Natural killer cell (primary cell): ENCODE results near the gene NTM. TPM values are rescaled to one million over a fixed set of nuclear protein-coding genes. Genes with fewer than 3 reads are reported as not detected.

ENCODE experiments used
- ATAC-seq, 3 donors: fragments of 150-1000 bp in 2 of 3; fragments of 200-7000 bp in 1 of 3; cut with Tn5 transposase; 1 replicate in 1 of 3; 2 replicates in 2 of 3; pipeline ENCODE4 v1.10.0; 2021; ENCODE audit warnings: mild to moderate bottlenecking in 2 of 3, moderate library complexity in 2 of 3
- DNase-seq, 2 donors: peaks; one replicate each; pipeline versions ENCODE4 v3.0.0 to v3.0.0-alpha.2; 2013 to 2021; ENCODE audit warnings: mixed read lengths in 1 of 2
- H3K27ac ChIP-seq: one replicate; pipeline ENCODE4 v1.5.1; 2013; ENCODE audit warnings: mild to moderate bottlenecking, low read length
- H3K27me3 ChIP-seq: one replicate; pipeline ENCODE4 v1.6.1; 2013; ENCODE audit warnings: low read length; ENCODE audit not compliant: control insufficient read depth, insufficient read depth
- H3K36me3 ChIP-seq: one replicate; pipeline ENCODE4 v1.6.1; 2013; ENCODE audit warnings: low read length; ENCODE audit not compliant: control insufficient read depth, insufficient read depth
- H3K4me1 ChIP-seq: one replicate; pipeline ENCODE4 v1.6.1; 2013; ENCODE audit warnings: low read length; ENCODE audit not compliant: control insufficient read depth, insufficient read depth
- H3K4me3 ChIP-seq: one replicate; pipeline ENCODE4 v1.5.1; 2013; ENCODE audit warnings: low read length
- H3K9me3 ChIP-seq: one replicate; pipeline ENCODE4 v1.6.1; 2013; ENCODE audit warnings: low read length; ENCODE audit not compliant: control insufficient read depth, insufficient read depth
- H3K27ac Mint-ChIP-seq, 2 donors: one replicate each; pipeline ENCODE4 v1.8.0; 2022; ENCODE audit warnings: mild to moderate bottlenecking in 2 of 2, mixed read lengths in 2 of 2, moderate library complexity in 1 of 2
- H3K27me3 Mint-ChIP-seq, 2 donors: one replicate each; pipeline ENCODE4 v1.8.0; 2022; ENCODE audit warnings: low read depth in 2 of 2, mixed read lengths in 2 of 2
- H3K36me3 Mint-ChIP-seq: one replicate; pipeline ENCODE4 v1.8.0; 2022; ENCODE audit warnings: mixed read lengths
- H3K4me1 Mint-ChIP-seq, 2 donors: one replicate each; pipeline ENCODE4 v1.8.0; 2022; ENCODE audit warnings: mixed read lengths in 2 of 2
- H3K4me3 Mint-ChIP-seq: one replicate; pipeline ENCODE4 v1.8.0; 2022; ENCODE audit warnings: mild to moderate bottlenecking, moderate library complexity, mixed read lengths
- H3K9me3 Mint-ChIP-seq, 2 donors: one replicate each; pipeline ENCODE4 v1.8.0; 2022; ENCODE audit warnings: mixed read lengths in 2 of 2
- CTCF ChIP-seq: fragments of 200-600 bp; IDR thresholded peaks from one replicate; pipeline ENCODE4 v1.8.0; 2022; ENCODE audit warnings: antibody characterized with exemption
- WGBS: methylation state at CpG from one replicate; pipeline ENCODE4 v1.1.7; 2013; ENCODE audit warnings: missing lambda C conversion rate; ENCODE audit not compliant: insufficient coverage; 5-methylcytosine and 5-hydroxymethylcytosine counted together
- intact Hi-C: fragments of 100-400 bp; cut with micrococcal nuclease; formaldehyde crosslinking; loops from one replicate; pipeline ENCODE4 v1.14.2; 2022
- total RNA-seq, 4 donors: library from RNA; stranded (reverse); fragments of 120-200 nt in 1 of 4; gene quantifications; one replicate each; pipeline versions ENCODE4 v1.2.3 to v1.2.4, GENCODE V29; 2013 to 2022

NTM gene
- total RNA-seq, 3 donors from 2014 or later (not counting 1 experiment from before 2014, with no cell fraction given), result not detected

- Histone ChIP-seq H3K4me3 (no peak overlapping the region), H3K27me3 (no peaks in the 10 kb centered on the region), H3K36me3 (no peaks in the 10 kb centered on the region), H3K4me1 (no peaks in the 10 kb centered on the region), H3K27ac (no peak overlapping the region), H3K9me3 (peaks cover 18% of the 10 kb centered on the region)
- Mint-ChIP-seq H3K27me3 (no peaks in the 10 kb centered on the region), H3K36me3 (no peaks in the 10 kb centered on the region), H3K27ac (no peak overlapping the region), H3K9me3 (peaks cover 7% of the 10 kb centered on the region in 2 donors), H3K4me3 (no peak overlapping the region), H3K4me1 (no peaks in the 10 kb centered on the region)
- DNase-seq (no peak), ATAC-seq (no peak)
- intact Hi-C loops, result no loop called here
- no peak for TF ChIP-seq CTCF
- 89% methylated on average over 2 of the region's 2 CpGs for WGBS
Measured at GRCh38 chr11:131993246-131993645, 622.8 kb downstream of the NTM start.

- H3K36me3 Mint-ChIP-seq, result no peaks in the 10 kb centered on the region
- H3K27me3 Mint-ChIP-seq, result no peaks in the 10 kb centered on the region
- WGBS, result 32% methylated on average over 5 of the region's 5 CpGs
- intact Hi-C loops, result no loop called here
- H3K4me3 Mint-ChIP-seq, result no peak overlapping the region
- Histone ChIP-seq H3K4me3 (no peak overlapping the region), H3K36me3 (no peaks in the 10 kb centered on the region), H3K4me1 (no peaks in the 10 kb centered on the region), H3K27ac (no peak overlapping the region), H3K27me3 (no peaks in the 10 kb centered on the region), H3K9me3 (peaks cover 20% of the 10 kb centered on the region)
- no peak overlapping the region for H3K27ac Mint-ChIP-seq
- no peak for TF ChIP-seq CTCF
- H3K9me3 Mint-ChIP-seq, result peaks cover 4 to 7% of the 10 kb centered on the region in 2 donors
- ATAC-seq (no peak), DNase-seq (no peak)
- H3K4me1 Mint-ChIP-seq, result no peaks in the 10 kb centered on the region
Measured at GRCh38 chr11:131998020-131998419, 627.6 kb downstream of the NTM start.

- H3K36me3 Mint-ChIP-seq, result no peaks in the 10 kb centered on the region
Measured at GRCh38 chr11:131999084-131999483, 628.7 kb downstream of the NTM start.

More at GRCh38 chr11:131999084-131999483, 628.7 kb downstream of the NTM start:
- H3K4me1 ChIP-seq, result no peaks in the 10 kb centered on the region
- no peaks in the 10 kb centered on the region for H3K36me3 ChIP-seq
- H3K4me1 Mint-ChIP-seq, result no peaks in the 10 kb centered on the region
- ATAC-seq, result no peak
- no peak for TF ChIP-seq CTCF
- peaks cover 4 to 7% of the 10 kb centered on the region in 2 donors for H3K9me3 Mint-ChIP-seq
- no peak for DNase-seq
- no peaks in the 10 kb centered on the region for H3K27me3 ChIP-seq
- no peak overlapping the region for H3K4me3 Mint-ChIP-seq
- H3K4me3 ChIP-seq, result no peak overlapping the region
- no peak overlapping the region for H3K27ac ChIP-seq
- no peaks in the 10 kb centered on the region for H3K27me3 Mint-ChIP-seq
- H3K9me3 ChIP-seq, result peaks cover 20% of the 10 kb centered on the region
- H3K27ac Mint-ChIP-seq, result no peak overlapping the region
- 40% methylated on average over 6 of the region's 6 CpGs for WGBS
- intact Hi-C loops, result no loop called here
